Measurements from ENCODE around the gene JMJD4. TPM values are rescaled to one million over a fixed set of nuclear protein-coding genes. Genes with fewer than 3 reads are reported as not detected.

The JMJD4 gene
- total RNA-seq, 1 experiment from 2014 or later, result 24.4 TPM

DNA sequence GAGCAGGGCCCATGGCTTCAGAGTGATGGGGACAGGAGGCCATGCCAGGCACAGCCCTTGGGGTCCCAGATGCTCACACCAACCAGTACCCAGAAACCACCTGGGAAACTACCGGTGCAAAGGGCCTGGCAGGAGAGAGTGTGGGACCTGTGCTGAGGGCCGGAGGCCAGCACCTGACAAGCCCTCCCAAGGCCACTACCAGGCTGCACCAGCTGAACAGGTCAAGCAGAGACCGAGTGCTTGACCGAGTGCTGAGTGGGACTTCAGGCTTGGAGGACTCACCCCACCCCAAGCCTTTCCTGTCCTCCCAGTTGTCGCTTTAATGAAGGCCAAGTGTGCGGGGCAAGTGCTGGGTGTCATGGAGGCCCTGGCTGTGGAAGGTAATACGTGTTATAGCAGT, 36.7 kb upstream of the JMJD4 start:
- Mint-ChIP-seq H3K4me3 (no peak overlapping the region), H3K27ac (no peak overlapping the region)

More for the DNA sequence above, 36.7 kb upstream of the JMJD4 start:
- Histone ChIP-seq H3K18ac (ENCODE audit: insufficient read length, low read depth, low read length) (no peak overlapping the region), H4K8ac (replicated peaks; ENCODE audit: insufficient read length, low read depth, low read length) (no peak overlapping the region), H3K14ac (ENCODE audit: insufficient read depth, low read length) (no peak overlapping the region), H3K9me3 (ENCODE audit: control insufficient read depth, low read depth, low read length) (no peaks in the 10 kb centered on the region), H3K27ac (ENCODE audit: insufficient read length, low read depth, low read length) (no peak overlapping the region), H2AK5ac (ENCODE audit: insufficient read length, low read length) (no peak overlapping the region), H3K23me2 (ENCODE audit: insufficient read length, low read depth, low read length, poor library complexity, severe bottlenecking) (no peaks in the 10 kb centered on the region), H4K5ac (ENCODE audit: insufficient read length, low read depth, low read length) (no peak overlapping the region), H3K4ac (ENCODE audit: low read depth, low read length) (no peak overlapping the region), H2BK12ac (ENCODE audit: insufficient read length, low read depth, low read length) (no peak overlapping the region), H2BK20ac (ENCODE audit: low read depth, low read length, poor library complexity, severe bottlenecking) (no peak overlapping the region), H2BK15ac (ENCODE audit: low read depth, low read length) (no peak overlapping the region), H3K79me2 (ENCODE audit: insufficient read depth, low read length) (no peaks in the 10 kb centered on the region), H4K20me1 (ENCODE audit: control insufficient read depth, insufficient read depth, insufficient read length) (no peaks in the 10 kb centered on the region), H2BK120ac (ENCODE audit: low read depth, low read length, poor library complexity, severe bottlenecking) (no peak overlapping the region), H3K4me2 (ENCODE audit: insufficient read depth, insufficient read length, low read length) (no peak overlapping the region), H2AFZ (ENCODE audit: low read length) (no peak overlapping the region), H3K23ac (ENCODE audit: insufficient read length, low read depth, low read length) (no peak overlapping the region), H3K79me1 (ENCODE audit: insufficient read depth, low read depth, low read length, poor library complexity, severe bottlenecking) (no peaks in the 10 kb centered on the region), H3K56ac (ENCODE audit: insufficient read length, low read depth, low read length) (no peak overlapping the region), H3K9ac (ENCODE audit: extremely low read depth, insufficient read length, low read length) (no peak overlapping the region), H3K27me3 (ENCODE audit: insufficient read depth, low read length) (no peaks in the 10 kb centered on the region), H2BK5ac (ENCODE audit: insufficient read length, low read length) (no peak overlapping the region), H3K4me1 (ENCODE audit: insufficient read depth, low read length) (no peaks in the 10 kb centered on the region), H3T11ph (ENCODE audit: low read length) (no peak overlapping the region), H4K91ac (ENCODE audit: insufficient read length, low read depth, low read length) (no peak overlapping the region)
- no peaks in the 10 kb centered on the region for H3K27me3 Mint-ChIP-seq (ENCODE audit: low read depth)
- TF ChIP-seq, protein P1, sequence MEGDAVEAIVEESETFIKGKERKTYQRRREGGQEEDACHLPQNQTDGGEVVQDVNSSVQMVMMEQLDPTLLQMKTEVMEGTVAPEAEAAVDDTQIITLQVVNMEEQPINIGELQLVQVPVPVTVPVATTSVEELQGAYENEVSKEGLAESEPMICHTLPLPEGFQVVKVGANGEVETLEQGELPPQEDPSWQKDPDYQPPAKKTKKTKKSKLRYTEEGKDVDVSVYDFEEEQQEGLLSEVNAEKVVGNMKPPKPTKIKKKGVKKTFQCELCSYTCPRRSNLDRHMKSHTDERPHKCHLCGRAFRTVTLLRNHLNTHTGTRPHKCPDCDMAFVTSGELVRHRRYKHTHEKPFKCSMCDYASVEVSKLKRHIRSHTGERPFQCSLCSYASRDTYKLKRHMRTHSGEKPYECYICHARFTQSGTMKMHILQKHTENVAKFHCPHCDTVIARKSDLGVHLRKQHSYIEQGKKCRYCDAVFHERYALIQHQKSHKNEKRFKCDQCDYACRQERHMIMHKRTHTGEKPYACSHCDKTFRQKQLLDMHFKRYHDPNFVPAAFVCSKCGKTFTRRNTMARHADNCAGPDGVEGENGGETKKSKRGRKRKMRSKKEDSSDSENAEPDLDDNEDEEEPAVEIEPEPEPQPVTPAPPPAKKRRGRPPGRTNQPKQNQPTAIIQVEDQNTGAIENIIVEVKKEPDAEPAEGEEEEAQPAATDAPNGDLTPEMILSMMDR (conservative IDR thresholded peaks at IDR 0.05), result no peak
- no peak for DNase-seq
- no peaks in the 10 kb centered on the region for H3K9me3 Mint-ChIP-seq
- peaks cover 19 to 52% (median 41%) of the 10 kb centered on the region in 3 experiments for H3K36me3 Mint-ChIP-seq (ENCODE audit: insufficient read depth in 1 of 3, low read depth in 3 of 3)
- WGBS (ENCODE audit: extremely low coverage, insufficient read length, low lambda C conversion rate), result no CpG with 5 or more reads among the region's 7 CpGs
- H3K4me1 Mint-ChIP-seq, result no peaks in the 10 kb centered on the region

Measured in H9 (cell line).